Smooth muscle cell (in vitro differentiated cells): Measurements from ENCODE around the gene FADS2. TPM values are rescaled to one million over a fixed set of nuclear protein-coding genes. Genes with fewer than 3 reads are reported as not detected.
"Not testable (repeated sequence)": the region's sequence is repeated elsewhere in the genome, so short reads cannot be mapped to it uniquely, and the experiment has no call there.

Experiments used
- DNase-seq: peaks from one replicate; lab custom pipeline; 2025; ENCODE audit not compliant: unreplicated experiment; lab: John Stamatoyannopoulos, UW
- H2AFZ ChIP-seq: fragments of 200-600 bp; sonication (generic); 2 replicates; pipeline ENCODE4 v1.6.0; 2016; ENCODE audit warnings: antibody characterized with exemption, low read depth, mild to moderate bottlenecking
- H3F3A ChIP-seq: fragments of 200-600 bp; sonication (generic); 2 replicates; pipeline ENCODE4 v1.6.0; 2017; ENCODE audit warnings: antibody characterized with exemption, low read depth
- H3K27ac ChIP-seq: fragments of 200-600 bp; sonication (generic); 2 replicates; pipeline ENCODE4 v1.5.1; 2016; ENCODE audit warnings: low read depth, mild to moderate bottlenecking
- H3K27me3 ChIP-seq: fragments of 200-600 bp; sonication (generic); 2 replicates; pipeline ENCODE4 v1.6.1; 2016; ENCODE audit warnings: low read depth, mild to moderate bottlenecking
- H3K36me3 ChIP-seq: fragments of 200-600 bp; sonication (generic); 2 replicates; pipeline ENCODE4 v1.5.1; 2016; ENCODE audit warnings: low read depth
- H3K4me1 ChIP-seq: fragments of 200-600 bp; sonication (generic); 2 replicates; pipeline ENCODE4 v1.5.1; 2016; ENCODE audit warnings: low read depth
- H3K4me2 ChIP-seq: fragments of 200-600 bp; sonication (generic); 2 replicates; pipeline ENCODE4 v1.6.0; 2016; ENCODE audit warnings: mild to moderate bottlenecking
- H3K4me3 ChIP-seq: fragments of 200-600 bp; sonication (generic); 2 replicates; pipeline ENCODE4 v1.5.1; 2016; ENCODE audit warnings: mild to moderate bottlenecking
- H3K79me2 ChIP-seq: fragments of 200-600 bp; sonication (generic); 2 replicates; pipeline ENCODE4 v1.6.0; 2016; ENCODE audit warnings: low read depth, mild to moderate bottlenecking
- H3K9ac ChIP-seq: fragments of 200-600 bp; sonication (generic); 2 replicates; pipeline ENCODE4 v1.6.0; 2016; ENCODE audit warnings: low read depth
- H3K9me3 ChIP-seq: fragments of 200-600 bp; sonication (generic); replicated peaks from 2 replicates; pipeline ENCODE4 v1.5.1; 2016; ENCODE audit warnings: low read depth
- H4K20me1 ChIP-seq: fragments of 200-600 bp; sonication (generic); 2 replicates; pipeline ENCODE4 v1.6.0; 2016; ENCODE audit warnings: low read depth
- WGBS: methylation state at CpG from one replicate; pipeline ENCODE4 v1.1.7; 2016; ENCODE audit warnings: low lambda C conversion rate; 5-methylcytosine and 5-hydroxymethylcytosine counted together
- polyA plus RNA-seq: library from polyadenylated mRNA; unstranded; fragments of >200 nt; fragmentation: Nextera tagmentation; extraction: Ambion mirVana; gene quantifications from 2 replicates; pipeline ENCODE4 v1.2.1, GENCODE V29; 2016
- total RNA-seq: library from RNA; depleted of rRNA; stranded (reverse); fragments of >200 nt; gene quantifications from 2 replicates; pipeline ENCODE4 v1.2.3, GENCODE V29; 2014
- TF ChIP-seq, protein P1 (sequence below): fragments of 200-600 bp; sonication (generic); IDR thresholded peaks from 2 replicates; pipeline ENCODE4 v1.5.1; 2017; ENCODE audit warnings: borderline replicate concordance, mild to moderate bottlenecking, antibody characterized with exemption; ENCODE audit not compliant: insufficient read depth, poor library complexity, severe bottlenecking

FADS2 gene
- total and polyA plus RNA-seq, 2 experiments from 2014 or later: 279 to 495 TPM

DNA sequence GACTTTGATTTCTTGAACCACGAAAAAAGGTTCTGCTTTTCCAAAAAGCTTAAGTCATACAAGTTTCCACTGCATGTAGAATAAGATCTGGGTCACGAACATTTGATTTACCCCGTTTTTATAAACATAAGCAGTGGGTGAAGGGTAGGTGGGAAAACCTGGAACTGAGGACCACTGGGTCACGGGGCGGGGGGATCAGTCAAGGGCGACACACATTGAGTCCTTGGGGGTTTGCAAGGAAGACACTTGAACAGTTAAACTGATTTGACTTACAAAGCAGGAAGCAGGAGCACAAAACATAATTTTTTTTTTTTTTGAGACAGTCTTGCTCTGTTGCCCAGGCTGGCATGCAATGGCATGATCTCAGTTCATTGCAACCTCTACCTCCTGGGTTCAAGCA, 52.4 kb downstream of the FADS2 start:
- Histone ChIP-seq H3K79me2 (no peaks in the 10 kb centered on the region), H3K27ac (no peak overlapping the region), H3F3A (no peaks in the 10 kb centered on the region), H3K27me3 (no peaks in the 10 kb centered on the region), H3K9ac (no peak overlapping the region), H4K20me1 (no peaks in the 10 kb centered on the region), H3K4me2 (no peak overlapping the region), H3K4me1 (no peaks in the 10 kb centered on the region), H2AFZ (no peak overlapping the region), H3K36me3 (no peaks in the 10 kb centered on the region), H3K4me3 (no peak overlapping the region), H3K9me3 (no peaks in the 10 kb centered on the region)
- WGBS: 93% methylated on average over 6 of the region's 6 CpGs
- DNase-seq: no peak
- TF ChIP-seq, protein P1, sequence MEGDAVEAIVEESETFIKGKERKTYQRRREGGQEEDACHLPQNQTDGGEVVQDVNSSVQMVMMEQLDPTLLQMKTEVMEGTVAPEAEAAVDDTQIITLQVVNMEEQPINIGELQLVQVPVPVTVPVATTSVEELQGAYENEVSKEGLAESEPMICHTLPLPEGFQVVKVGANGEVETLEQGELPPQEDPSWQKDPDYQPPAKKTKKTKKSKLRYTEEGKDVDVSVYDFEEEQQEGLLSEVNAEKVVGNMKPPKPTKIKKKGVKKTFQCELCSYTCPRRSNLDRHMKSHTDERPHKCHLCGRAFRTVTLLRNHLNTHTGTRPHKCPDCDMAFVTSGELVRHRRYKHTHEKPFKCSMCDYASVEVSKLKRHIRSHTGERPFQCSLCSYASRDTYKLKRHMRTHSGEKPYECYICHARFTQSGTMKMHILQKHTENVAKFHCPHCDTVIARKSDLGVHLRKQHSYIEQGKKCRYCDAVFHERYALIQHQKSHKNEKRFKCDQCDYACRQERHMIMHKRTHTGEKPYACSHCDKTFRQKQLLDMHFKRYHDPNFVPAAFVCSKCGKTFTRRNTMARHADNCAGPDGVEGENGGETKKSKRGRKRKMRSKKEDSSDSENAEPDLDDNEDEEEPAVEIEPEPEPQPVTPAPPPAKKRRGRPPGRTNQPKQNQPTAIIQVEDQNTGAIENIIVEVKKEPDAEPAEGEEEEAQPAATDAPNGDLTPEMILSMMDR: no peak

DNA sequence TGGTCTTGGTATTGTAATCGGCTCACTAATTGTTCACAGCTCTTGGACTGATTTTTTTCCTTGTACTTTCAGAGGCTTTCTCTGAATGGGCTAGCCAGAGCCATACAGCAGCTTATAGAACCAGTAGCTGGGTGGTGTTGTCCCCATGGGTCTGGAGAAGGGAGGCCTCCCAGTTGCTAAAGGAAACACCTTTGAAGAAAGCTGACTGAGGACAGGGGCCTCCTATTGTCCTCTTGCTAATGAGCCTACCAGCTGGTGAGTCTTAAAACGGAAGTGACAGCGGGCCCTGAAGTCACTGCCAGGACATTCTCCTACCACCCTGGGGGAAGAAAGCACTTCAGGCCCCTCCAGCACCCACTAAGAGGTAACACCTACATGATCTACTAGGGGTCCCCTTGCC, 53.3 kb downstream of the FADS2 start:
- Histone ChIP-seq H3K9me3 (no peaks in the 10 kb centered on the region), H3K79me2 (no peaks in the 10 kb centered on the region), H3K27me3 (no peaks in the 10 kb centered on the region), H3K9ac (no peak overlapping the region), H3K36me3 (no peaks in the 10 kb centered on the region), H3K4me3 (no peak overlapping the region), H3K27ac (no peak overlapping the region), H4K20me1 (no peaks in the 10 kb centered on the region), H3K4me2 (no peak overlapping the region), H3K4me1 (no peaks in the 10 kb centered on the region), H2AFZ (no peak overlapping the region), H3F3A (no peaks in the 10 kb centered on the region)
- no peak for DNase-seq
- TF ChIP-seq, protein P1: no peak
- 70% methylated on average over 3 of the region's 3 CpGs for WGBS

DNA sequence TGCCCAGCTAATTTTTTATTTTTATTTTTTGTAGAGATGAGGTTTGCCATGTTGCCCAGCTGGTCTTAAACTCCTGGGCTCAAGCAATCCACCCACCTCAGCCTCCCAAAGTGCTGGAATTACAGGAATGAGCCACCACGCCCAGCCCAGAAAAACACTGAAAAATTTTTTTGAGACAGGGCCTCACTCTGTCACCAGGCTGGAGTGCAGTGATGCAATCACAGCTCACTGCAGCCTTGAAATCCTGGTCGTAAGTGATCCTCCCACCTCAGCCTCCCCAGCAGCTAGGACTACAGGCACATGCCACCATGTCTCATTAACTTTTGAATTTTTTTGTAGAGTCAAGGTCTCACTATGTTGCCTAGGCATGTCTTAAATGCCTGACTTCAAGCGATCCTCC, 54.2 kb downstream of the FADS2 start:
- H3K27ac ChIP-seq, H3K4me2 ChIP-seq, DNase-seq, H2AFZ ChIP-seq, H3K79me2 ChIP-seq, H3K27me3 ChIP-seq, H4K20me1 ChIP-seq, H3K36me3 ChIP-seq, H3K4me1 ChIP-seq, H3F3A ChIP-seq, H3K9ac ChIP-seq, H3K9me3 ChIP-seq, H3K4me3 ChIP-seq: not testable (repeated sequence)
- 81% methylated on average over 3 of the region's 3 CpGs for WGBS

DNA sequence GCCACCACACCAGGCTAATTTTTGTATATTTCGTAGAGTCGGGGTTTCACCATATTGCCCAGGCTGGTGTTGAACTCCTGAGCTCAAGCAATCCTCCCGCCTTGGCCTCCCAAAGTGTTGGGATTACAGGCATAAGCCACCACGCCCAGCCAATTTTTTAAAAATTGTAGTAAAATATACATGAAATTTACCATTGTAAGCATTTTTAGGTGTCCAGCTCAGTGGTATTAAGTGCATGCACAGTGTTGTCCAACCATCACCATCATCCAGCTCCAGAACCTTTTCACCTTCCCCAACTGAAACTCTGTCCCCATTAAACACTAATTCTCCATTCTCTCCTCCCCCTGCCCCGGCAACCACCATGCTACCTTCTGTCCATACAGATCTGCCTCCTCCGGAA, 54.8 kb downstream of the FADS2 start:
- Histone ChIP-seq H3K79me2 (no peaks in the 10 kb centered on the region), H3K9ac (no peak overlapping the region)
- WGBS: 80% methylated on average over 6 of the region's 6 CpGs

More for the DNA sequence above, 54.8 kb downstream of the FADS2 start:
- no peak overlapping the region for H3K27ac ChIP-seq
- TF ChIP-seq, protein P1: no peak
- no peaks in the 10 kb centered on the region for H3K27me3 ChIP-seq
- no peak overlapping the region for H3K4me3 ChIP-seq
- DNase-seq: no peak
- no peak overlapping the region for H2AFZ ChIP-seq
- H3K4me1 ChIP-seq: no peaks in the 10 kb centered on the region
- no peaks in the 10 kb centered on the region for H3K36me3 ChIP-seq
- no peaks in the 10 kb centered on the region for H4K20me1 ChIP-seq
- no peaks in the 10 kb centered on the region for H3K9me3 ChIP-seq
- no peaks in the 10 kb centered on the region for H3F3A ChIP-seq
- H3K4me2 ChIP-seq: no peak overlapping the region
